Body of pancreas (tissue), 4 donors: Measurements from ENCODE around the gene CLEC2D.

ENCODE experiments used
- POLR2A ChIP-seq, 3 donors: fragments of 450-650 bp; IDR thresholded peaks; one replicate each; pipeline ENCODE4 v1.6.1; 2016; ENCODE audit warnings: antibody characterized with exemption in 3 of 3, mild to moderate bottlenecking in 2 of 3
- TF ChIP-seq, protein P1 (sequence below), 7 experiments: fragments of 450-650 bp in 4 of 7; fragments of 200-600 bp in 3 of 7; sonication (generic) in 3 of 7; IDR thresholded peaks; one replicate each; pipeline ENCODE4 v1.5.1; 2016 to 2019; ENCODE audit warnings: antibody characterized with exemption in 7 of 7

DNA sequence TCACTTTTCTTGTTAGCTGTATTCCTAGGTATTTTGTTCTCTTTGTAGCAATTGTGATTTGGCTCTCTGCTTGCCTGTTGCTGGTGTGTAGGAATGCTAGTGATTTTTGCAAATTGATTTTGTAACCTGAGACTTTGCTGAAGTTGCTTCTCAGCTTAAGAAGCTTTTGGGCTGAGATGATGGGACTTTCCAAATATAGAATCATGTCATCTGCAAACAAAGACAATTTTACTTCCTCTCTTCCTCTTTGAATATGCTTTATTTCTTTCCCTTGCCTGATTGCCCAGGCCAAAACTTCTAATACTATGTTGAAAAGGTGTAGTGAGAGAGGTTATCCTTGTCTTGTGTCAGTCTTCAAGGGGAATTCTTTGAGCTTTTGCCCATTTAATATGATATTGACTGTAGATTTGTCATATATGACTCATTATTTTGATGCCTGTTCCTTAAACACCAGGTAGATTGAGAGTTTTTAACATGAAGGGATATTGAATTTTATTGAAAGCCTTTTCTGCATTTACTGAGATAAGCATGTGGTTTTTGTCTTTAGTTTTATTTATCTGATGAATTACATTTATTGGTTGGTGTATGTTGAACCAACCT, 36.7 kb downstream of the CLEC2D start:
- no peak for TF ChIP-seq POLR2A (IDR thresholded peaks at IDR 0.05)
- TF ChIP-seq, protein P1, sequence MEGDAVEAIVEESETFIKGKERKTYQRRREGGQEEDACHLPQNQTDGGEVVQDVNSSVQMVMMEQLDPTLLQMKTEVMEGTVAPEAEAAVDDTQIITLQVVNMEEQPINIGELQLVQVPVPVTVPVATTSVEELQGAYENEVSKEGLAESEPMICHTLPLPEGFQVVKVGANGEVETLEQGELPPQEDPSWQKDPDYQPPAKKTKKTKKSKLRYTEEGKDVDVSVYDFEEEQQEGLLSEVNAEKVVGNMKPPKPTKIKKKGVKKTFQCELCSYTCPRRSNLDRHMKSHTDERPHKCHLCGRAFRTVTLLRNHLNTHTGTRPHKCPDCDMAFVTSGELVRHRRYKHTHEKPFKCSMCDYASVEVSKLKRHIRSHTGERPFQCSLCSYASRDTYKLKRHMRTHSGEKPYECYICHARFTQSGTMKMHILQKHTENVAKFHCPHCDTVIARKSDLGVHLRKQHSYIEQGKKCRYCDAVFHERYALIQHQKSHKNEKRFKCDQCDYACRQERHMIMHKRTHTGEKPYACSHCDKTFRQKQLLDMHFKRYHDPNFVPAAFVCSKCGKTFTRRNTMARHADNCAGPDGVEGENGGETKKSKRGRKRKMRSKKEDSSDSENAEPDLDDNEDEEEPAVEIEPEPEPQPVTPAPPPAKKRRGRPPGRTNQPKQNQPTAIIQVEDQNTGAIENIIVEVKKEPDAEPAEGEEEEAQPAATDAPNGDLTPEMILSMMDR (IDR thresholded peaks at IDR 0.05) = no peak
